ENCODE measurements around the gene PLSCR4. TPM values are rescaled to one million over a fixed set of nuclear protein-coding genes. Genes with fewer than 3 reads are reported as not detected.

The PLSCR4 gene
- total and polyA plus RNA-seq, 2 of the 8 experiments (the other 6 are each of a cell fraction or from before 2014, with no cell fraction given) = 1.8 to 2.9 TPM

DNA sequence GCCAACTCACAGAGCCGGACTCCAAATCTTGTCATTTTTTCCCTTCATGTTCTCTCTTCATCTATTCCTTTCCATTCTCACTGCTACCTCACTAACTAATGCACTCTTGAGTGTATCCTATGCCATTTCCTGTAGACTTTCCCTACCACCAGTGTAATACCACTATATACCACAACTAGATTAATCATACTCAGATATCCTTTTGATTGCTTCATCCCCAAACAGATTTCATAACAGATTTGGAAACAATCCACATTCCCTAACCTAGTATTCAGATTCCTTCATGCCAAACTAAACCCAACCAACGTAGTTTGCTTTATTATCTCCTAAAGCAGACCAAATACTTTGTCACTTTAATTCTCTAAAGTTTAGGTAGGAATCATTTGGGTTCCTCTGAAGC is 87.3 kb downstream of the PLSCR4 start (continued):
- no peak for TF ChIP-seq CTBP2 (IDR thresholded peaks at IDR 0.05; ENCODE audit: borderline replicate concordance, insufficient read depth, insufficient read length, low read length)
- TF ChIP-seq HDAC6 (IDR thresholded peaks at IDR 0.05; ENCODE audit: low read depth, low read length) = no peak
- no peak for TF ChIP-seq HDAC2 (IDR thresholded peaks at IDR 0.05; ENCODE audit: borderline replicate concordance in 1 of 2, low read depth in 2 of 2, low read length in 2 of 2)
- no peak for TF ChIP-seq RAD21 (IDR thresholded peaks at IDR 0.05 in 1 of 2, conservative IDR thresholded peaks at IDR 0.05 in 1 of 2; ENCODE audit: low read depth in 2 of 2, low read length in 2 of 2)
- TF ChIP-seq NRF1 (IDR thresholded peaks at IDR 0.05; ENCODE audit: low read depth, low read length) = no peak
- TF ChIP-seq RXRA (IDR thresholded peaks at IDR 0.05; ENCODE audit: insufficient read depth, low read depth, low read length) = no peak
- TF ChIP-seq SRF (IDR thresholded peaks at IDR 0.05; ENCODE audit: low read depth, low read length) = no peak
- TF ChIP-seq, protein P1, sequence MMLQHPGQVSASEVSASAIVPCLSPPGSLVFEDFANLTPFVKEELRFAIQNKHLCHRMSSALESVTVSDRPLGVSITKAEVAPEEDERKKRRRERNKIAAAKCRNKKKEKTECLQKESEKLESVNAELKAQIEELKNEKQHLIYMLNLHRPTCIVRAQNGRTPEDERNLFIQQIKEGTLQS (IDR thresholded peaks at IDR 0.05; ENCODE audit: insufficient read depth, low read depth, low read length) = no peak
